Measurements from ENCODE around the gene GNAQ.

GNAQ gene

GRCh38 chr9:77826621-77827020 is 205.0 kb downstream of the GNAQ start:
- TF ChIP-seq JUND (IDR thresholded peaks at IDR 0.05; ENCODE audit: low read depth): no peak
- DNase-seq (ENCODE audit: low read depth in 1 of 2, low spot score in 1 of 2): no peak
- in situ Hi-C loops (cut with HindIII; ENCODE audit: low pct_unique_long_range_greater_than_20kb, low sequenced_read_pairs): no loop called here

GRCh38 chr9:77826116-77826515 is 205.5 kb downstream of the GNAQ start:
- no peak for DNase-seq (ENCODE audit: low read depth in 1 of 2, low spot score in 1 of 2)
- in situ Hi-C loops (cut with HindIII; ENCODE audit: low pct_unique_long_range_greater_than_20kb, low sequenced_read_pairs): no loop called here
- no peak for TF ChIP-seq JUND (IDR thresholded peaks at IDR 0.05; ENCODE audit: low read depth)

GRCh38 chr9:77825361-77825760 is 206.2 kb downstream of the GNAQ start:
- in situ Hi-C loops (cut with HindIII; ENCODE audit: low pct_unique_long_range_greater_than_20kb, low sequenced_read_pairs): no loop called here
- no peak for DNase-seq (ENCODE audit: low read depth in 1 of 2, low spot score in 1 of 2)
- no peak for TF ChIP-seq JUND (IDR thresholded peaks at IDR 0.05; ENCODE audit: low read depth)

GRCh38 chr9:77820293-77820954 is 211.2 kb downstream of the GNAQ start:
- DNase-seq (ENCODE audit: low read depth in 1 of 2, low spot score in 1 of 2): no peak
- in situ Hi-C loops (cut with HindIII; ENCODE audit: low pct_unique_long_range_greater_than_20kb, low sequenced_read_pairs): no loop called here
- no peak for TF ChIP-seq JUND (IDR thresholded peaks at IDR 0.05; ENCODE audit: low read depth)

- in situ Hi-C loops (cut with HindIII; ENCODE audit: low pct_unique_long_range_greater_than_20kb, low sequenced_read_pairs): no loop called here
- no peak for TF ChIP-seq JUND (IDR thresholded peaks at IDR 0.05; ENCODE audit: low read depth)
- no peak for DNase-seq (ENCODE audit: low read depth in 1 of 2, low spot score in 1 of 2)
These were observed 212.0 kb downstream of the GNAQ start for GRCh38 chr9:77819657-77820056.

- DNase-seq (ENCODE audit: low read depth in 1 of 2, low spot score in 1 of 2): no peak
- in situ Hi-C loops (cut with HindIII; ENCODE audit: low pct_unique_long_range_greater_than_20kb, low sequenced_read_pairs): no loop called here
- TF ChIP-seq JUND (IDR thresholded peaks at IDR 0.05; ENCODE audit: low read depth): no peak
These were observed 213.9 kb downstream of the GNAQ start for GRCh38 chr9:77817590-77818311.

GRCh38 chr9:77816641-77817341 is 214.8 kb downstream of the GNAQ start:
- in situ Hi-C loops (cut with HindIII; ENCODE audit: low pct_unique_long_range_greater_than_20kb, low sequenced_read_pairs): no loop called here
- no peak for TF ChIP-seq JUND (IDR thresholded peaks at IDR 0.05; ENCODE audit: low read depth)
- DNase-seq (ENCODE audit: low read depth in 1 of 2, low spot score in 1 of 2): no peak

GRCh38 chr9:77815260-77815659 is 216.4 kb downstream of the GNAQ start:
- TF ChIP-seq JUND (IDR thresholded peaks at IDR 0.05; ENCODE audit: low read depth): no peak
- DNase-seq (ENCODE audit: low read depth in 1 of 2, low spot score in 1 of 2): no peak
- in situ Hi-C loops (cut with HindIII; ENCODE audit: low pct_unique_long_range_greater_than_20kb, low sequenced_read_pairs): no loop called here

GRCh38 chr9:77811832-77812231 is 219.8 kb downstream of the GNAQ start:
- no peak for TF ChIP-seq JUND (IDR thresholded peaks at IDR 0.05; ENCODE audit: low read depth)
- in situ Hi-C loops (cut with HindIII; ENCODE audit: low pct_unique_long_range_greater_than_20kb, low sequenced_read_pairs): no loop called here
- DNase-seq (ENCODE audit: low read depth in 1 of 2, low spot score in 1 of 2): no peak

- in situ Hi-C loops (cut with HindIII; ENCODE audit: low pct_unique_long_range_greater_than_20kb, low sequenced_read_pairs): no loop called here
- no peak for TF ChIP-seq JUND (IDR thresholded peaks at IDR 0.05; ENCODE audit: low read depth)
- DNase-seq (ENCODE audit: low read depth in 1 of 2, low spot score in 1 of 2): no peak
These were observed 220.9 kb downstream of the GNAQ start for GRCh38 chr9:77810637-77811119.

- in situ Hi-C loops (cut with HindIII; ENCODE audit: low pct_unique_long_range_greater_than_20kb, low sequenced_read_pairs): no loop called here
- no peak for TF ChIP-seq JUND (IDR thresholded peaks at IDR 0.05; ENCODE audit: low read depth)
- DNase-seq (ENCODE audit: low read depth in 1 of 2, low spot score in 1 of 2): no peak
These were observed 221.6 kb downstream of the GNAQ start for GRCh38 chr9:77810047-77810446.

- no peak for TF ChIP-seq JUND (IDR thresholded peaks at IDR 0.05; ENCODE audit: low read depth)
- DNase-seq (ENCODE audit: low read depth in 1 of 2, low spot score in 1 of 2): no peak
- in situ Hi-C loops (cut with HindIII; ENCODE audit: low pct_unique_long_range_greater_than_20kb, low sequenced_read_pairs): no loop called here
These were observed 222.1 kb downstream of the GNAQ start for GRCh38 chr9:77809552-77809951.

GRCh38 chr9:77808751-77809081 is 222.9 kb downstream of the GNAQ start:
- in situ Hi-C loops (cut with HindIII; ENCODE audit: low pct_unique_long_range_greater_than_20kb, low sequenced_read_pairs): no loop called here
- DNase-seq (ENCODE audit: low read depth in 1 of 2, low spot score in 1 of 2): no peak
- no peak for TF ChIP-seq JUND (IDR thresholded peaks at IDR 0.05; ENCODE audit: low read depth)
